Heart left ventricle (tissue), 13 donors: Measurements from ENCODE around the gene IFRD2.

Source experiments
- POLR2A ChIP-seq, 2 donors: fragments of 450-650 bp; IDR thresholded peaks; one replicate each; pipeline ENCODE4 v1.6.1; 2017; ENCODE audit warnings: antibody characterized with exemption in 2 of 2, mild to moderate bottlenecking in 2 of 2, moderate library complexity in 2 of 2
- TF ChIP-seq, protein P1 (sequence below), 12 donors: fragments of 200-600 bp; sonication (generic) in 4 of 12; IDR thresholded peaks; one replicate each; pipeline versions ENCODE4 v1.5.0 to v1.8.0; 2018 to 2022; ENCODE audit warnings: antibody characterized with exemption in 12 of 12, mild to moderate bottlenecking in 5 of 12
- donor health status: ischemic (EF 13 %, LVEDD 7.1; RV severe dilation, severe dysfunction).
- donor health status: DM: no; HTN: yes; CAD: no.
- donor health status: DM: no; HTN: no; CAD: no.
- donor health status: ischemic (EF 25% LVEDD 6.9; RV normal size, moderate dysfunction).
- donor health status: ischemic (EF 25% LVEDD 5.7; RV mildly dilated, moderate dysfunction).
- donor health status: ischemic (EF 35%, LVEDD 5.7; RV mildly dilated, moderate dysfunction).
- donor health status: nonischemic (EF 11% LVEDD 7.7; RV severe dilation, severe dysfunction).
- donor health status: DM: yes; HTN: yes; CAD: no.
- donor health status: PGD.
- donor health status: ischemic (EF 29% LVEDD 5.4; RV normal size, mild dysfunction).
- donor health status: nonischemic (EF 23%, LVEDD 6.1; RV moderate dilation, normal function).

DNA sequence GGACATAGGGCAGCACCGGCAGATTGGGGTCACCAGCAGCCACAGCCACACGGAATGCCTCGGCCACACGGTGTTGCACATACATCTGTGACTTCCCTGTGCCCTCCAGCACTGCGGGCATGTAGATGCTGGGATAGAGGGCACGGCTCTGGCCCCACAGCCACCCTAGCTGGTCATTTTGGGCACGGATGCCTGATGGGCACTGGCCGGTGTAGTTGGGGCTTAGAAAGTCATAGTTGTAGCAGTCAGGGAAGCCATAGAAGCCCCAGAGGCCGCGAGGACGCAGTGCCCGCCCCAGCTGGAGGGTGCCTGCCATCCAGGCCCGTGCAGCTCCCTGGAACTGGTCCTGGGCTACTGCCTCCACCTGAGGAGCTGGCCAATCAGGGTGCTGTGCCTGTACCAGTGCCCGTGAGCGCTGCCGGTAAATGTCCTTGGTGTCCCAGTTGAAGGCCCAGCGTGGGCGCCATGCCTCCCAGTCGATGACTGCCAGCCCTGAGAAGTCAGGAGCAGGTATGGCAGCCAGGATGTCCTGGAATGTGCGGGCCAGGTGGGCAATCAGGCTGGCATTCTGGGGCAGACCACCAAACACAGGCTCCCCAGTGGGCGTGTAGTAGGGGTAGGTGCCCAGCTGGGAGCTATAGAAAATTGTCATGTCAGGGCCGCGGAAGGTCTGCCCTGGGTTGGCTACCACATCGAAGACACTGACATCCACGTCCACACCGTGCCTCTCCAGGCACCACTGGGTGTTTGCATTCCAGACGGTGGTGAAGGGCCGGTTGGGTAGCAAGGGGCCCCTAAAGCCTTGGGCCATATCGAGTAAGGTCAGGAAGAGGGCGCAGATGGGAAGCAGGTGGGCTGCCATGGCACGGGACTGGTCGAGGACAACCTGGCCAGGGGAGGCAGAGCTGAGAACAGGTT, 10.1 kb upstream of the IFRD2 start:
- TF ChIP-seq, protein P1, sequence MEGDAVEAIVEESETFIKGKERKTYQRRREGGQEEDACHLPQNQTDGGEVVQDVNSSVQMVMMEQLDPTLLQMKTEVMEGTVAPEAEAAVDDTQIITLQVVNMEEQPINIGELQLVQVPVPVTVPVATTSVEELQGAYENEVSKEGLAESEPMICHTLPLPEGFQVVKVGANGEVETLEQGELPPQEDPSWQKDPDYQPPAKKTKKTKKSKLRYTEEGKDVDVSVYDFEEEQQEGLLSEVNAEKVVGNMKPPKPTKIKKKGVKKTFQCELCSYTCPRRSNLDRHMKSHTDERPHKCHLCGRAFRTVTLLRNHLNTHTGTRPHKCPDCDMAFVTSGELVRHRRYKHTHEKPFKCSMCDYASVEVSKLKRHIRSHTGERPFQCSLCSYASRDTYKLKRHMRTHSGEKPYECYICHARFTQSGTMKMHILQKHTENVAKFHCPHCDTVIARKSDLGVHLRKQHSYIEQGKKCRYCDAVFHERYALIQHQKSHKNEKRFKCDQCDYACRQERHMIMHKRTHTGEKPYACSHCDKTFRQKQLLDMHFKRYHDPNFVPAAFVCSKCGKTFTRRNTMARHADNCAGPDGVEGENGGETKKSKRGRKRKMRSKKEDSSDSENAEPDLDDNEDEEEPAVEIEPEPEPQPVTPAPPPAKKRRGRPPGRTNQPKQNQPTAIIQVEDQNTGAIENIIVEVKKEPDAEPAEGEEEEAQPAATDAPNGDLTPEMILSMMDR (IDR thresholded peaks at IDR 0.05) = no peak
- no peak for TF ChIP-seq POLR2A (IDR thresholded peaks at IDR 0.05)
